ENCODE measurements around the gene RNASEH2A. TPM values are rescaled to one million over a fixed set of nuclear protein-coding genes. Genes with fewer than 3 reads are reported as not detected.

RNASEH2A gene
- total RNA-seq = 10 to 100 TPM; 26.2 to 69.3 TPM

DNA sequence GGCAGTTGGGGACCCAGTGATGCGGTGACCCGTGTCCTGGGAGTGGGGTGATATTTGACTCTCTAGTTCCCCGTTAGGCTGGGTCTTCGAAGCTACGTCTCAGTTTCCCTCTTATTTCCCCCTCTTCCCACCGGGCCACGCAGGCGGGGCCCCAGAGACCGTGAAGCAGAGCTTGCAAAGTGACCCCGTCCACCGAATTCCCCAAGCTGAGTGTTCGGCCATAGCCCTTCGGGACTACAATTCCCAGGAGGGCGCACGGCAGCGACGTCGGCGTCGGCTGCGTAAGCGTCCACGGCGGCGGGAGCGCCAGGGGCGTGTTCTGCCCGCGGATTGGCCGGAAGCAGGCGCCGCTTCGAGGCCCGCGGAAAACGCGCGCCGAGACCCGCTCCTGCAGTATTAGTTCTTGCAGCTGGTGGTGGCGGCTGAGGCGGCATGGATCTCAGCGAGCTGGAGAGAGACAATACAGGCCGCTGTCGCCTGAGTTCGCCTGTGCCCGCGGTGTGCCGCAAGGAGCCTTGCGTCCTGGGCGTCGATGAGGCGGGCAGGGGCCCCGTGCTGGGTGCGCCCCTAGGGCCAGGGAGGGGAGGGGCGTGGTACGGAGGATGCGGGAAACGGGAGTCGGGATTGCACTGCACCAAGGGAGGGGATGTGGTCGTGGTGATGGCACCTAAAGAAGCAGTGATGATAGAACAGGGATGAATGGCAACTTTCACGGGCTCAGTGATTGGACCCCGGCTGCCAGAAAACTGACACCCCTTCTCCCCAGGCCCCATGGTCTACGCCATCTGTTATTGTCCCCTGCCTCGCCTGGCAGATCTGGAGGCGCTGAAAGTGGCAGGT is at the start of gene RNASEH2A:
Gene RNASEH2A, plus strand, starts transcription at position 343 of the 840 bp plus-strand sequence. Its CDS starts 90 bp downstream, at position 433.

DNA sequence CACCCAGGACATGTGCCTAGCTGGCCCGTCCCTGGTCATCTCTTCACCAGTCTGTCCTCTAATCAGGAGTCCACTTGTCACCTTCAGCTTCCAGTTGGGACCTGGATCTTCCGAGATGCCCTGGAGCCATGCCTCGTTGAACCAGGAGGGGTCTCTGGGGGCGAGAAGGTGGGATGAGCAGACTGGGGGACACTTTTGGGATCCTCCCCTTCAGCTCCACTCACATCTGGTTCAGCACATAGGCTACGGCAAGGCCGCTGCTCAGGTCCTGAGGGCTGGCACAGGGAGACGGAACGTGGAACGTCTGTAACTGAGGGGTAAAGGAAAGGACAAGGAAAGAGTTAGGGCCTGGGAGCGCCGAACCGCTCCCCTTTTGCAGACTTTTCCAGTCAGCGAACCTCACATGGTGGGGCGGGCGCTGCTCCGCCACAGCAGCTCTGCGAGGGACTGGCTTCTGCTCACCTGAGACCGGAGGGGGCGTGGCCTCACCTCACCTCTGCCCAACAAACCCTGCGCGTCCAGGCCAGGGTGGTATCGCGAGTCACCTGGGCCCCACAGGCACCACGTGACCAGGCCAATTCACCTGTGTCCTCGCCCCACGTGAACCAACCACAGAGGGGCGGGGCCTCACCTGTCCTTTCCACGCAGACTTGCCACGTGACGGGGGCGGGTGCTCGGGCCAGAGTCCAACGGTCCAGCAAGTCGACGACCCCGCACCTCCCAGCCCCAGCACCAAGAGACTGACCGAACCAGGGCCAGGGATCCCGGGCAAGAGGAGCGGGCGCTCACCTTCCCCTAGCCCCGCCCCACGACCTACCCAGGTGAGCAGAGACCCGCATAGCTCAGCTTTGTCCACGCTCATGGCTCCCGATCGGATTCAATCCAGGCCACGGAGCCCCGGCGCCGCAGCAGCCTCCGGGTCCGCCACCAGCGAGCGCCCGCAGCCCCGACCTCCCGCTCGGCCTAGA is 31.5 kb upstream of the RNASEH2A start, which contains the start of gene HOOK2:
Gene HOOK2, minus strand, starts transcription at position 965 of the 968 bp plus-strand sequence. Its CDS starts 103 bp downstream, at position 862.

DNA sequence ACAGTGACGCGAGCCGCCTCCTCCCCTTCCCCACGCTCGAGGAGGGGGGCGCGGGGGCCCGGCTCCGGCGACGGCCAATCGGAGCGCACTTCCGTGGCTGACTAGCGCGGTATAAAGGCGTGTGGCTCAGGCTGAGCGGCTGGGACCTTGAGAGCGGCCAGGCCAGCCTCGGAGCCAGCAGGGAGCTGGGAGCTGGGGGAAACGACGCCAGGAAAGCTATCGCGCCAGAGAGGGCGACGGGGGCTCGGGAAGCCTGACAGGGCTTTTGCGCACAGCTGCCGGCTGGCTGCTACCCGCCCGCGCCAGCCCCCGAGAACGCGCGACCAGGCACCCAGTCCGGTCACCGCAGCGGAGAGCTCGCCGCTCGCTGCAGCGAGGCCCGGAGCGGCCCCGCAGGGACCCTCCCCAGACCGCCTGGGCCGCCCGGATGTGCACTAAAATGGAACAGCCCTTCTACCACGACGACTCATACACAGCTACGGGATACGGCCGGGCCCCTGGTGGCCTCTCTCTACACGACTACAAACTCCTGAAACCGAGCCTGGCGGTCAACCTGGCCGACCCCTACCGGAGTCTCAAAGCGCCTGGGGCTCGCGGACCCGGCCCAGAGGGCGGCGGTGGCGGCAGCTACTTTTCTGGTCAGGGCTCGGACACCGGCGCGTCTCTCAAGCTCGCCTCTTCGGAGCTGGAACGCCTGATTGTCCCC is 14.9 kb upstream of the RNASEH2A start, which contains the start of gene JUNB:
Gene JUNB, plus strand, starts transcription at position 142 of the 706 bp plus-strand sequence. Its CDS starts 286 bp downstream, at position 428.

DNA sequence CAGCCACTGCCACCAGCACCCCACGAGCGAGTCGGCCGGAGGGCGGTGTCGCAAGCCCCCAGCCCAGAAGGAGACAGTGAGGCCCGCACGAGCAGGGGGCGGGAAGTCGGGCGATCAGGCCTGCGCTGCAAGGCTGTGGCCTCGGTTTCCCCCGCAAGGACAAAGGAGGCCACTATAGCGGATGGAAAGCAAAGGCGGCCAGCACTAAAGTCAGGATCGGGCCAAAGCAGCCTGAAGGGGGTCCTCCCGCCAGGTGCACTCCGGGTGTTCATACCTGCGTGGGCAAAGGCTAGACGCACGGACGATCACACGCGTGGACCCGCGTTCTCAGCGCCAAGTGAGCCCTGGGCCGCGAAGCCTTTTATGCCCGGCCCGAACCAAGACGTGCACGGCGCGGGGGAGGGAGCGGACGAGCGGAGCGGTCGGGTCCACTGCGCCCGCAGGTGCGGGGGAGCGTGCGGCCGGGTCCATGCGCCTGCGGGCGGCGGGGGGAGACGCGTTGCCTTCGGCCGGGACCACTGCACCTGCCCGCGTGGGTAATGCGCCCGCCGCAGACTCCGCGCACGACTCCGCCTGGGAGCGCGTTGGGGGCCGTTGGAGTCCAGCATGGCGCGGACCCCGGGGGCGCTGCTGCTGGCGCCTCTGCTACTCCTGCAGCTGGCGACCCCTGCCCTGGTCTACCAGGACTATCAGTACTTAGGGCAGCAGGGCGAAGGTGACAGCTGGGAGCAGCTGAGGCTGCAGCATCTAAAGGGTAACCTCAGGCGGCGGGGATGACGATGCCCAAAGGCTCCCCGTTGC is 4.7 kb upstream of the RNASEH2A start, which contains the start of the genes PRDX2 and THSD8:
Gene PRDX2, minus strand, starts transcription at position 335 of the 801 bp plus-strand sequence. CDS start 539 bp downstream, outside the sequence.
Gene THSD8, plus strand, starts transcription at position 604 of the 801 bp plus-strand sequence. Its CDS starts 3 bp downstream, at position 607.

DNA sequence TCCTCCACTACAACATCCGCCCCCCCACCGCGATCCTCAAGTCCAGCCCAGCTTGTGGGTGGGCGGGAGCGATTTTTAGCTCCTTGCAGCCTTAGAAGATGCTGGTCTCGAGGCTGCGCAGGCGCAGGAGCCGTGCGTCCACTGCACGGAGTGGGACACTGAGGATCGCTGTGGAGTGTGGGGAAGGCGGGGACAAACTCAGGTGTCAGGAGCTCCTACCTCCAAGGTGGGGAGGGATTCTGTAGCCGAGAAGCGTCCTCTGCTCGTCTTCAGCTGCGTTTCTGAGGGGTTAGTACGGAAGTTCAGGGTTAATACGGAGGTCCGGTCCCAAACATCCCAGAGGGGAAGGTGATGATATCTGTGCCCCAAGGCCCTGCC is 28.2 kb downstream of the RNASEH2A start, which contains the start of gene RTBDN:
Gene RTBDN, minus strand, starts transcription at position 14 of the 378 bp plus-strand sequence. CDS start 4,600 bp downstream, outside the sequence.

DNA sequence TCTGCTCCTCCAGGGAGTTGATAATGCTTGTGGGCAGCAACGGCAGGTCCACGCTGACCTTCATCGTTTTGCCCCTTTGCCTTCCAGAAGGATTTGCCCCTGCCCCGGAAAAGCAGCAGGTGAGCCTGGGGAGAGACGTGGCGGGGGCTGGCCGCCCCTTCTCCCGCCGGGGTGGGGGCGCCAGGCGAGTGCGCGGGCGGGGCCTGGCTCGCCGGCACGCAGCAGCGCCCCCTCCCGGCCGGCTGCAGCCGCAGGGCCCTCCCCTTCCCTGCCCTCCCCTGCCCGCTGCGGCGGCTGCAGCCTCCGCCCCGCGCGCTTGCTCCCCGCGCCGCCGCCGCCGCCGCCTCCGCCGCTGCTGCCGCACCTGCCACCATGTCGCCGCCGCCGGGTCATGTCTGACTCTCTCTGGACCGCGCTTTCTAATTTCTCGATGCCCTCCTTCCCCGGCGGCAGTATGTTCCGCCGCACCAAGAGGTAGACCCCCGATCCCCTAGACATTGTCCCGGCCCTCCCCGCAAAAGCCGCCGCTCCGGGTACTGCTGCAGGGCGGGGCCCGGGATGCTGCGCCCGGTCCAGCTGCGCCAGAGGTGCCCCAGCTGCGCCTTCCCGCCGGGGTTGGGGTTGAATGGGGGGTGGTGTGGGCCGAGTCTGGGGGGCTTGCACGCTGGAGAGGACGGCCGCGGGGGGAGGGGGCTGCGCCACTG is 31.9 kb downstream of the RNASEH2A start, which contains the start of gene MAST1:
Gene MAST1, plus strand, starts transcription at position 334 of the 704 bp plus-strand sequence. Its CDS starts 58 bp downstream, at position 392.

Small RNA genes within 50 kb of the gene (small RNA-seq; reads per million reads assigned to genes)
- gene MIR5684 (0.17 to 0.52 reads per million in 2 donors), gene MIR6794 (0 reads per million in 2 donors)

Other genes with a start within 250 kb of the RNASEH2A start
- gene ZNF490, start 195.8 kb upstream of the RNASEH2A start, total RNA-seq = 10 to 100 TPM; 10.7 to 16.9 TPM
- 1 to 10 TPM; 8.7 to 10.0 TPM for gene ZNF791, start 195.7 kb upstream of the RNASEH2A start, total RNA-seq
- 10 to 100 TPM; 38.3 to 57.5 TPM for gene MAN2B1, start 139.8 kb upstream of the RNASEH2A start, total RNA-seq
- gene WDR83, start 139.8 kb upstream of the RNASEH2A start, total RNA-seq = 1 to 10 TPM; 7.3 to 8.6 TPM
- 10 to 100 TPM; 67.4 to 85.9 TPM for gene DHPS, start 124.7 kb upstream of the RNASEH2A start, total RNA-seq
- not detected for gene GNG14, start 118.6 kb upstream of the RNASEH2A start, total RNA-seq
- gene FBXW9, start 110.0 kb upstream of the RNASEH2A start, total RNA-seq = 10 to 100 TPM; 14.1 to 14.7 TPM
- 10 to 100 TPM; 62.6 to 71.9 TPM for gene TNPO2, start 82.7 kb upstream of the RNASEH2A start, total RNA-seq
- gene TRIR, start 71.9 kb upstream of the RNASEH2A start, total RNA-seq = 100 to 1,000 TPM; 107 to 194 TPM
- 100 to 1,000 TPM in 1 of 2 donors, 10 to 100 TPM in 1; 90.9 to 129 TPM for gene GET3, start 69.1 kb upstream of the RNASEH2A start, total RNA-seq
- under 1 TPM in 1 of 2 donors, not detected in 1; under 0.01 TPM for gene BEST2, start 54.8 kb upstream of the RNASEH2A start, total RNA-seq
- 1 to 10 TPM; 6.7 to 8.6 TPM for gene HOOK2, start 31.0 kb upstream of the RNASEH2A start, total RNA-seq
- gene JUNB, start 15.1 kb upstream of the RNASEH2A start, total RNA-seq = 10 to 100 TPM; 65.3 to 88.4 TPM
- gene PRDX2, start 4.8 kb upstream of the RNASEH2A start, total RNA-seq = 100 to 1,000 TPM; 148 to 258 TPM
- gene THSD8, start 4.5 kb upstream of the RNASEH2A start, total RNA-seq = not detected
- not detected for gene RTBDN, start 28.0 kb downstream of the RNASEH2A start, total RNA-seq
- 1 to 10 TPM in 1 of 2 donors, under 1 TPM in 1; 0.33 to 2.1 TPM for gene MAST1, start 31.9 kb downstream of the RNASEH2A start, total RNA-seq
- 10 to 100 TPM; 28.0 to 42.3 TPM for gene DNASE2, start 74.9 kb downstream of the RNASEH2A start, total RNA-seq
- gene KLF1, start 80.6 kb downstream of the RNASEH2A start, total RNA-seq = under 1 TPM in 1 of 2 donors, not detected in 1; under 0.01 TPM
- 10 to 100 TPM; 41.0 to 59.6 TPM for gene GCDH, start 84.6 kb downstream of the RNASEH2A start, total RNA-seq
- under 1 TPM in 1 of 2 donors, not detected in 1; 0.69 TPM for gene SYCE2, start 112.7 kb downstream of the RNASEH2A start, total RNA-seq
- gene FARSA, start 127.1 kb downstream of the RNASEH2A start, total RNA-seq = 100 to 1,000 TPM in 1 of 2 donors, 10 to 100 TPM in 1; 77.4 to 131 TPM
- 1,000 to 10,000 TPM; 1,570 to 2,282 TPM for gene CALR, start 132.0 kb downstream of the RNASEH2A start, total RNA-seq
- 100 to 1,000 TPM; 146 to 147 TPM for gene RAD23A, start 139.3 kb downstream of the RNASEH2A start, total RNA-seq
- gene GADD45GIP1, start 150.6 kb downstream of the RNASEH2A start, total RNA-seq = 10 to 100 TPM; 20.3 to 21.3 TPM
- not detected for gene DAND5, start 163.0 kb downstream of the RNASEH2A start, total RNA-seq
- 10 to 100 TPM; 19.6 to 27.2 TPM for gene NFIX, start 188.9 kb downstream of the RNASEH2A start, total RNA-seq

Data from melanocyte of skin (primary cell).